Parathyroid adenoma (tissue), 2 donors: Measurements from ENCODE around the gene GCG.

Source experiments
- H2AFZ ChIP-seq: fragments of 300-600 bp; sonication (generic); one replicate; pipeline ENCODE4 v1.7.0; 2017; ENCODE audit warnings: antibody characterized with exemption, mild to moderate bottlenecking
- H3K27ac ChIP-seq: fragments of 300-600 bp; sonication (generic); one replicate; pipeline ENCODE4 v1.7.0; 2017
- H3K27me3 ChIP-seq: fragments of 300-600 bp; sonication (generic); one replicate; pipeline ENCODE4 v1.7.0; 2017; ENCODE audit warnings: low read length; ENCODE audit not compliant: control insufficient read depth, insufficient read depth
- H3K36me3 ChIP-seq: fragments of 300-600 bp; sonication (generic); one replicate; pipeline ENCODE4 v1.7.0; 2017; ENCODE audit warnings: low read length; ENCODE audit not compliant: control insufficient read depth, insufficient read depth
- H3K4me1 ChIP-seq: fragments of 300-600 bp; sonication (generic); one replicate; pipeline ENCODE4 v1.7.0; 2017; ENCODE audit warnings: control low read depth
- H3K4me2 ChIP-seq: fragments of 300-600 bp; sonication (generic); one replicate; pipeline ENCODE4 v1.7.0; 2017; ENCODE audit warnings: low read length
- H3K4me3 ChIP-seq: fragments of 300-600 bp; sonication (generic); one replicate; pipeline ENCODE4 v1.7.0; 2017; ENCODE audit warnings: low read depth, low read length
- H3K79me2 ChIP-seq: fragments of 300-600 bp; sonication (generic); one replicate; pipeline ENCODE4 v1.7.0; 2017; ENCODE audit warnings: control low read depth
- H3K9ac ChIP-seq: fragments of 300-600 bp; sonication (generic); one replicate; pipeline ENCODE4 v1.7.0; 2017; ENCODE audit warnings: mild to moderate bottlenecking
- H3K9me3 ChIP-seq: fragments of 300-600 bp; sonication (generic); one replicate; pipeline ENCODE4 v1.7.0; 2017; ENCODE audit warnings: low read length; ENCODE audit not compliant: control insufficient read depth
- CTCF ChIP-seq: fragments of 300-600 bp; sonication (generic); IDR thresholded peaks from one replicate; pipeline ENCODE4 v1.7.0; 2017; ENCODE audit warnings: antibody characterized with exemption, mild to moderate bottlenecking
- donor health status: primary hyperparathyroidism.

Gene GCG

GRCh38 chr2:162143969-162144368, 8.1 kb downstream of the GCG start:
- H3K9me3 ChIP-seq: no peaks in the 10 kb centered on the region
- H3K27me3 ChIP-seq: no peaks in the 10 kb centered on the region
- no peaks in the 10 kb centered on the region for H3K79me2 ChIP-seq
- no peak overlapping the region for H2AFZ ChIP-seq
- H3K36me3 ChIP-seq: no peaks in the 10 kb centered on the region
- no peak for TF ChIP-seq CTCF
- no peak overlapping the region for H3K27ac ChIP-seq
- no peak overlapping the region for H3K9ac ChIP-seq
- H3K4me3 ChIP-seq: no peak overlapping the region
- no peak overlapping the region for H3K4me2 ChIP-seq
- H3K4me1 ChIP-seq: no peaks in the 10 kb centered on the region

GRCh38 chr2:162138310-162138709, 13.7 kb downstream of the GCG start:
- Histone ChIP-seq H3K4me1 (no peaks in the 10 kb centered on the region), H3K4me3 (no peak overlapping the region), H3K36me3 (no peaks in the 10 kb centered on the region), H3K9ac (no peak overlapping the region), H2AFZ (no peak overlapping the region), H3K4me2 (no peak overlapping the region), H3K27ac (no peak overlapping the region), H3K79me2 (no peaks in the 10 kb centered on the region), H3K27me3 (no peaks in the 10 kb centered on the region), H3K9me3 (no peaks in the 10 kb centered on the region)
- no peak for TF ChIP-seq CTCF

- H3K9me3 ChIP-seq: no peaks in the 10 kb centered on the region
- no peaks in the 10 kb centered on the region for H3K27me3 ChIP-seq
- no peak overlapping the region for H3K27ac ChIP-seq
- H3K4me3 ChIP-seq: no peak overlapping the region
- H3K36me3 ChIP-seq: no peaks in the 10 kb centered on the region
- peak overlapping the region; percentile 13 for H2AFZ ChIP-seq
- no peak overlapping the region for H3K9ac ChIP-seq
- peaks cover 30% of the 10 kb centered on the region for H3K4me1 ChIP-seq
- H3K79me2 ChIP-seq: no peaks in the 10 kb centered on the region
- no peak for TF ChIP-seq CTCF
- no peak overlapping the region for H3K4me2 ChIP-seq
These were observed 24.6 kb downstream of the GCG start for GRCh38 chr2:162127422-162127821.

GRCh38 chr2:162126527-162126926, 25.5 kb downstream of the GCG start:
- Histone ChIP-seq H3K9ac (no peak overlapping the region), H3K4me1 (peaks cover 31% of the 10 kb centered on the region), H3K36me3 (no peaks in the 10 kb centered on the region), H3K79me2 (no peaks in the 10 kb centered on the region), H3K4me3 (no peak overlapping the region), H3K27ac (peak overlapping the region; percentile 25), H3K9me3 (no peaks in the 10 kb centered on the region), H2AFZ (peak overlapping the region; percentile 20), H3K27me3 (no peaks in the 10 kb centered on the region), H3K4me2 (no peak overlapping the region)
- no peak for TF ChIP-seq CTCF

GRCh38 chr2:162126111-162126519, 25.9 kb downstream of the GCG start:
- Histone ChIP-seq H3K79me2 (no peaks in the 10 kb centered on the region), H3K27ac (peak overlapping the region; percentile 25), H3K36me3 (no peaks in the 10 kb centered on the region), H3K4me3 (no peak overlapping the region), H3K27me3 (no peaks in the 10 kb centered on the region), H3K4me2 (no peak overlapping the region), H3K9me3 (no peaks in the 10 kb centered on the region), H3K9ac (no peak overlapping the region), H3K4me1 (peaks cover 35% of the 10 kb centered on the region), H2AFZ (peak overlapping the region; percentile 20)
- TF ChIP-seq CTCF: no peak
